ENCODE measurements around the gene SOS2. TPM values are rescaled to one million over a fixed set of nuclear protein-coding genes. Genes with fewer than 3 reads are reported as not detected.
A peak's percentile ranks its signal among the peaks of the same experiment; 100 is the strongest.

SOS2 gene
- total and polyA plus RNA-seq, 10 of the 15 experiments (the other 5 are each of a cell fraction or from before 2014, with no cell fraction given) = 2.1 to 16.8 (median 8.4) TPM

- TF ChIP-seq, protein P1, sequence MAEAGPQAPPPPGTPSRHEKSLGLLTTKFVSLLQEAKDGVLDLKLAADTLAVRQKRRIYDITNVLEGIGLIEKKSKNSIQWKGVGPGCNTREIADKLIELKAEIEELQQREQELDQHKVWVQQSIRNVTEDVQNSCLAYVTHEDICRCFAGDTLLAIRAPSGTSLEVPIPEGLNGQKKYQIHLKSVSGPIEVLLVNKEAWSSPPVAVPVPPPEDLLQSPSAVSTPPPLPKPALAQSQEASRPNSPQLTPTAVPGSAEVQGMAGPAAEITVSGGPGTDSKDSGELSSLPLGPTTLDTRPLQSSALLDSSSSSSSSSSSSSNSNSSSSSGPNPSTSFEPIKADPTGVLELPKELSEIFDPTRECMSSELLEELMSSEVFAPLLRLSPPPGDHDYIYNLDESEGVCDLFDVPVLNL (IDR thresholded peaks at IDR 0.05; ENCODE audit: low read depth, low read length) = no peak
- 0 out of 2 replicates have a peak, but pooled peaks have one; percentile 36 for TF ChIP-seq ZBED1 (IDR thresholded peaks at IDR 0.05; ENCODE audit: borderline replicate concordance)
- TF ChIP-seq RCOR1 (conservative IDR thresholded peaks at IDR 0.05; ENCODE audit: low read depth, low read length) = 0 out of 2 replicates have a peak, but pooled peaks have one; percentile 82
- TF ChIP-seq SUZ12 (IDR thresholded peaks at IDR 0.05; ENCODE audit: unreplicated experiment) = no peak
- TF ChIP-seq TBL1XR1 (IDR thresholded peaks at IDR 0.05; ENCODE audit: low read depth, low read length) = peak; percentile 59; the same call in 1 of the 2 replicates
- TF ChIP-seq EED (IDR thresholded peaks at IDR 0.05; ENCODE audit: low read depth) = peak; percentile 64; the same call in 1 of the 2 replicates
- TF ChIP-seq SIN3A (IDR thresholded peaks at IDR 0.05; ENCODE audit: low read depth, low read length) = no peak
- TF ChIP-seq, protein P2, sequence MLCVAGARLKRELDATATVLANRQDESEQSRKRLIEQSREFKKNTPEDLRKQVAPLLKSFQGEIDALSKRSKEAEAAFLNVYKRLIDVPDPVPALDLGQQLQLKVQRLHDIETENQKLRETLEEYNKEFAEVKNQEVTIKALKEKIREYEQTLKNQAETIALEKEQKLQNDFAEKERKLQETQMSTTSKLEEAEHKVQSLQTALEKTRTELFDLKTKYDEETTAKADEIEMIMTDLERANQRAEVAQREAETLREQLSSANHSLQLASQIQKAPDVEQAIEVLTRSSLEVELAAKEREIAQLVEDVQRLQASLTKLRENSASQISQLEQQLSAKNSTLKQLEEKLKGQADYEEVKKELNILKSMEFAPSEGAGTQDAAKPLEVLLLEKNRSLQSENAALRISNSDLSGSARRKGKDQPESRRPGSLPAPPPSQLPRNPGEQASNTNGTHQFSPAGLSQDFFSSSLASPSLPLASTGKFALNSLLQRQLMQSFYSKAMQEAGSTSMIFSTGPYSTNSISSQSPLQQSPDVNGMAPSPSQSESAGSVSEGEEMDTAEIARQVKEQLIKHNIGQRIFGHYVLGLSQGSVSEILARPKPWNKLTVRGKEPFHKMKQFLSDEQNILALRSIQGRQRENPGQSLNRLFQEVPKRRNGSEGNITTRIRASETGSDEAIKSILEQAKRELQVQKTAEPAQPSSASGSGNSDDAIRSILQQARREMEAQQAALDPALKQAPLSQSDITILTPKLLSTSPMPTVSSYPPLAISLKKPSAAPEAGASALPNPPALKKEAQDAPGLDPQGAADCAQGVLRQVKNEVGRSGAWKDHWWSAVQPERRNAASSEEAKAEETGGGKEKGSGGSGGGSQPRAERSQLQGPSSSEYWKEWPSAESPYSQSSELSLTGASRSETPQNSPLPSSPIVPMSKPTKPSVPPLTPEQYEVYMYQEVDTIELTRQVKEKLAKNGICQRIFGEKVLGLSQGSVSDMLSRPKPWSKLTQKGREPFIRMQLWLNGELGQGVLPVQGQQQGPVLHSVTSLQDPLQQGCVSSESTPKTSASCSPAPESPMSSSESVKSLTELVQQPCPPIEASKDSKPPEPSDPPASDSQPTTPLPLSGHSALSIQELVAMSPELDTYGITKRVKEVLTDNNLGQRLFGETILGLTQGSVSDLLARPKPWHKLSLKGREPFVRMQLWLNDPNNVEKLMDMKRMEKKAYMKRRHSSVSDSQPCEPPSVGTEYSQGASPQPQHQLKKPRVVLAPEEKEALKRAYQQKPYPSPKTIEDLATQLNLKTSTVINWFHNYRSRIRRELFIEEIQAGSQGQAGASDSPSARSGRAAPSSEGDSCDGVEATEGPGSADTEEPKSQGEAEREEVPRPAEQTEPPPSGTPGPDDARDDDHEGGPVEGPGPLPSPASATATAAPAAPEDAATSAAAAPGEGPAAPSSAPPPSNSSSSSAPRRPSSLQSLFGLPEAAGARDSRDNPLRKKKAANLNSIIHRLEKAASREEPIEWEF (IDR thresholded peaks at IDR 0.05; ENCODE audit: insufficient replicate concordance, low read depth, low read length) = peak; percentile 48
- no peak for TF ChIP-seq STAT1 (conservative IDR thresholded peaks at IDR 0.05)
- no peak for TF ChIP-seq ZZZ3 (IDR thresholded peaks at IDR 0.05; ENCODE audit: control insufficient read depth, insufficient read length, low read depth)
- TF ChIP-seq ZNF207 (IDR thresholded peaks at IDR 0.05; ENCODE audit: borderline replicate concordance) = peak; percentile 33; the same call in 1 of the 2 replicates
- TF ChIP-seq NFYB (IDR thresholded peaks at IDR 0.05; ENCODE audit: insufficient read depth, low read depth, low read length) = peak; percentile 35; the same call in 1 of the 2 replicates
- peak; percentile 56 for TF ChIP-seq POLR2AphosphoS5 (IDR thresholded peaks at IDR 0.05; ENCODE audit: low read length)
- no peak for TF ChIP-seq SREBF1 (IDR thresholded peaks at IDR 0.05; ENCODE audit: low read length)
- TF ChIP-seq RFX5 (IDR thresholded peaks at IDR 0.05; ENCODE audit: low read depth, low read length) = 0 out of 2 replicates have a peak, but pooled peaks have one; percentile 15
- peak; percentile 48; the same call in 1 of the 2 replicates for TF ChIP-seq POLR2A (IDR thresholded peaks at IDR 0.05; ENCODE audit: low read depth, low read length)
- no peak for TF ChIP-seq ZNF274 (IDR thresholded peaks at IDR 0.05; ENCODE audit: insufficient read depth, insufficient read length)
- TF ChIP-seq, protein P3, sequence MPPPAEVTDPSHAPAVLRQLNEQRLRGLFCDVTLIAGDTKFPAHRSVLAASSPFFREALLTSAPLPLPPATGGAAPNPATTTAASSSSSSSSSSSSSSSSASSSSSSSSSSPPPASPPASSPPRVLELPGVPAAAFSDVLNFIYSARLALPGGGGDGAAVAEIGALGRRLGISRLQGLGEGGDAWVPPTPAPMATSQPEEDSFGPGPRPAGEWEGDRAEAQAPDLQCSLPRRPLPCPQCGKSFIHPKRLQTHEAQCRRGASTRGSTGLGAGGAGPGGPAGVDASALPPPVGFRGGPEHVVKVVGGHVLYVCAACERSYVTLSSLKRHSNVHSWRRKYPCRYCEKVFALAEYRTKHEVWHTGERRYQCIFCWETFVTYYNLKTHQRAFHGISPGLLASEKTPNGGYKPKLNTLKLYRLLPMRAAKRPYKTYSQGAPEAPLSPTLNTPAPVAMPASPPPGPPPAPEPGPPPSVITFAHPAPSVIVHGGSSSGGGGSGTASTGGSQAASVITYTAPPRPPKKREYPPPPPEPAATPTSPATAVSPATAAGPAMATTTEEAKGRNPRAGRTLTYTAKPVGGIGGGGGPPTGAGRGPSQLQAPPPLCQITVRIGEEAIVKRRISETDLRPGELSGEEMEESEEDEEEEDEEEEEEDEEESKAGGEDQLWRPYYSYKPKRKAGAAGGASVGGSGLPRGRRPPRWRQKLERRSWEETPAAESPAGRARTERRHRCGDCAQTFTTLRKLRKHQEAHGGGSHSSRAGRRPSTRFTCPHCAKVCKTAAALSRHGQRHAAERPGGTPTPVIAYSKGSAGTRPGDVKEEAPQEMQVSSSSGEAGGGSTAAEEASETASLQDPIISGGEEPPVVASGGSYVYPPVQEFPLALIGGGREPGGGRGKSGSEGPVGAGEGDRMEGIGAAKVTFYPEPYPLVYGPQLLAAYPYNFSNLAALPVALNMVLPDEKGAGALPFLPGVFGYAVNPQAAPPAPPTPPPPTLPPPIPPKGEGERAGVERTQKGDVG (CRISPR knock-in tag; IDR thresholded peaks at IDR 0.05) = no peak
- 0 out of 2 replicates have a peak, but pooled peaks have one; percentile 20 for TF ChIP-seq MEF2A (IDR thresholded peaks at IDR 0.05; ENCODE audit: insufficient read depth, low read depth, low read length)
- peak; percentile 70; the same call in 1 of the 2 replicates for TF ChIP-seq PML (IDR thresholded peaks at IDR 0.05; ENCODE audit: low read length)
- TF ChIP-seq KDM1A (IDR thresholded peaks at IDR 0.05; ENCODE audit: borderline replicate concordance) = no peak
- no peak for TF ChIP-seq BRCA1 (IDR thresholded peaks at IDR 0.05; ENCODE audit: low read depth, low read length)
These were observed 145.6 kb downstream of the SOS2 start (continued) for GRCh38 chr14:50085570-50086320.
